Stimulated activated naive CD8-positive, alpha-beta T cell treated with anti-CD3 and anti-CD28 coated beads, Interleukin-15, Interleukin-2, amounts not matched to agents 100 U/mL and 50 U/mL, for 24 hours (primary cell): ENCODE measurements around the gene GRIN2D.

ENCODE experiments used
- ATAC-seq: fragments of 150-1000 bp; cut with Tn5 transposase; one replicate; pipeline ENCODE4 v1.10.0; 2021
- DNase-seq: peaks from one replicate; pipeline ENCODE4 v3.0.0; 2021

GRIN2D gene

GRCh38 chr19:48441360-48442050, 48.0 kb downstream of the GRIN2D start:
- ATAC-seq (no peak), DNase-seq (no peak)

- ATAC-seq (no peak), DNase-seq (no peak)
Measured at GRCh38 chr19:48442116-48443035, 48.9 kb downstream of the GRIN2D start.

DNA sequence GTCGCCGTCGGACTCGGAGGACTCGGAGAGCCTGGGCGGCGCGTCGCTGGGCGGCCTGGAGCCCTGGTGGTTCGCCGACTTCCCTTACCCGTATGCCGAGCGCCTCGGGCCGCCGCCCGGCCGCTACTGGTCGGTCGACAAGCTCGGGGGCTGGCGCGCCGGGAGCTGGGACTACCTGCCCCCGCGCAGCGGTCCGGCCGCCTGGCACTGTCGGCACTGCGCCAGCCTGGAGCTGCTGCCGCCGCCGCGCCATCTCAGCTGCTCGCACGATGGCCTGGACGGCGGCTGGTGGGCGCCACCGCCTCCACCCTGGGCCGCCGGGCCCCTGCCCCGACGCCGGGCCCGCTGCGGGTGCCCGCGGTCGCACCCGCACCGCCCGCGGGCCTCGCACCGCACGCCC, 49.8 kb downstream of the GRIN2D start:
- DNase-seq: no peak
- no peak for ATAC-seq
